HG03280 (cell line): ENCODE results near the gene CDH13.

ENCODE experiments used
- ATAC-seq: cut with Tn5 transposase; IDR thresholded peaks from one replicate; pipeline ENCODE4 v1.9.1; 2021; ENCODE audit warnings: mild to moderate bottlenecking, moderate library complexity; ENCODE audit not compliant: unreplicated experiment

Gene CDH13

DNA sequence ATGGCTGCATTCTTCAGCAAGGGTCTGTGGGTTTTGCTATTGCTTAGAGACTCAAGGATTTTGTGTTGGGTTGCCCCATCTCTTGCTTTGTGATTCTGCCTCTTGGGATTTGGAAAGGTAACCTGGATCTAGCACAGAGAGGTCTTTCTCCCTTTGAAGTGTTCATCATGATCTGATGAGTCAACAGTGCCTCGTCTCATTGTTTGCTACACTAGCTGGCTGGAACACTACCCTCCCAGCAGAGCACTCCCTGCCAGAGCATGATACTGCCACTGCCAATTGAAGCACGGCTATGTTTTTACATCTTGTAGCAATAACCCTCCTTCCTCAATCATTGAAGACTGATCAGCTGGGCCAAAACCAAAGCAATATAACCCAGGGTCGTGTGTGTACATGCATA lies 361.0 kb downstream of the CDH13 start:
- no peak for ATAC-seq

DNA sequence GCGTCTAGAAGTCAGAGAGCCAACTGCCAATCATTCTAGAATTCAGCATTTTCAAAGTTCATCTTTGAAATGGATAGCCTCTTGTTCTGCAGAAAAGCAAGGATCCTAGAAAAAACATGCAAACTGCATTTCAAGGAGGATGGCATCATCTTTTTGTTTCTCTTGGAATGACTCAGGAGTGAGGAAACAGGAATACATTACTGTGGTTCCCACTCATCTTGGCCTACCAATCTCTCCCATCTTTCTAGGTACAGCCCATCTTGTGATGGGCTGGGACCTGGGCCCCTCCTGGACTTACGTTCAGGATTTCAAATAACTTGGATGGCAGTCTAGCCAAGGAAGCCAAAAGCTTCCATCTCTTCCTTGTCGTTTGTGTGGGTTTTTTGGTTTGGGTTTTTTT lies 363.4 kb downstream of the CDH13 start:
- ATAC-seq, result no peak

DNA sequence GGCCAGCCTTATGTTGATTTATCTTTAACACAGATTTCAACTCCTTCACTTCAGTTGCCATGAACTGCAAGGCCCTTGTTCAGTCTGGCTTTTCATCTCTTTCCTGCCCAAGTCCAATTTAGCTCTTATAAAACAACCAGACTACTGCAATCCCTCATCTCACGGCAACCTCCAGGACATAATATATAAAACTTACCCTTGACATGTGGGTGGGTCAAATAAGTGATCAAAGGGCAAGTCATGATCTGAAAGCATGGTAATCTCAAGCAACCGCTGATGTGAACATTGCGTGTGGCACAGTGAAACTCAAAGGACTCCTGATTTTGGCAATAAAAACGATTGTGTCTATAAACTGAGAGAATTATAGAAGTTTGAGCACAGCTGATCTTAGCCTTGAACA lies 364.6 kb downstream of the CDH13 start:
- ATAC-seq, result no peak

DNA sequence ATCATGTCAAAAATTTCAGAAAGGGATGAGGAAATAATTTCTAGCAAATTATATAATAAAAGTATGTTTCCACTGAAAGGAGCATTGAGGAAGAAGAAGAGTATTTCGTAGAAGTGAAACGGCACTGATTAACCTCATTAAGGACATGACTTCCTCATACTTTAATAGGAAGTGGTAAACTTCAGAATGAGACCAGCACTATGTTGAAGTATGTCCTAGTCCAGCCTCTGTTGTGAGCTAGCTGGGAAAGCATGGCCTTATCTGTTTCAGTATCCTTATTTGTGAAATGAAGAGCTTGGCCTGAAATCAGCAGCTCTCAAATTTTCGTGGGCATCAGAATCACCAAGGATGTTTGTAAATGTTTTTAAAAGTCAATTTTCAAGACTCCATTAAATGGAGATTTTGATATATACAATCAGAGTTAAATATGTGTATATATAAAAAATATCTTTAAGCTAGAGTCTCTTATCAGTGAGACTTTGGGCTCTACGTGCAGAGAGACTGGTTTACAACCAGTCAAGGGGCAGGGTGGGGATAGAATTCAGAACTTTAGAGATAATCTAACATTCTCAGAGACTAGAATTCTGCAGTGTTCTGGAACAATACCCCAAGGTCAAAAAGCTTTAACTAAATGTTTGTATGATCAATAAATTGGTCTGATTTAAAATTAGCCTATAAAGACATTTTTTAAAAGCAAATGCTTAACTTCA lies 365.4 kb downstream of the CDH13 start:
- ATAC-seq, result no peak

DNA sequence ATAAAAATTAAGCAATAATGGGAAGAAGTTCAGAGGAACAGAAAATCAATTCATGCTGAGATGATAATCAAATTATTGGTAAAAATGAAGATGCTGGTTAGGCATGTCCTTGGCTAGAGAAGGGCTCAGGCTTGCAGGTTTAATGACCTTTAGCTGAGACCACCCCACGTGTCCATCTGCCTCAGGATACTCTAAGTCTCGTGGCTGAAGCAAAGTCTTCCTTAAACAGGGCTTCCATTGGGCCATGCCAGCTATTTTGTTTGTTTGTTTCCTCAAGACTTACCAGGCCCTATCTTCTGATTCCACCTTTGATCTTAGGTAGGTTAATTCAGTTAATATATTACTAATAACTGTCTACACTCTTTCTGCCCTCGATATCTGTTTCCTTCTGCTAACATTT lies 366.0 kb downstream of the CDH13 start:
- no peak for ATAC-seq

DNA sequence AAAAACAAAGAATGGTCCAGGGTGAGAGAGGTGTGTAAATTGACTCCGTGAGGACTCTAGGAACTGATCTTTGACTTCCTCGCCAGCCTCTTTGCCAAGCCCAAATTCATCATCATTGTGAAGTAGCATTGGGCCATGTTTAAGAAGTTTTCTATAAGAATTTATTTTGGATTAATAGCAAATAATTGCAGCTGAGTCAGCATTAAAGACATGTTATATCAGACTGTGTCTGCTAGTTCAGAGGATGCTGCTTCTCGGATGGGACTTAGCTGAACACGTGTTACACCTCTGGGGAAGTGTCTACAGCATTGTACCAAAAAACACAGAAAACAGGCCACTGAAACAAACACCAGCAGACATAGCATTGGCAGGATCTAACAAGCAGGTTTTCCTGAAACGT lies 366.6 kb downstream of the CDH13 start:
- ATAC-seq, result no peak

DNA sequence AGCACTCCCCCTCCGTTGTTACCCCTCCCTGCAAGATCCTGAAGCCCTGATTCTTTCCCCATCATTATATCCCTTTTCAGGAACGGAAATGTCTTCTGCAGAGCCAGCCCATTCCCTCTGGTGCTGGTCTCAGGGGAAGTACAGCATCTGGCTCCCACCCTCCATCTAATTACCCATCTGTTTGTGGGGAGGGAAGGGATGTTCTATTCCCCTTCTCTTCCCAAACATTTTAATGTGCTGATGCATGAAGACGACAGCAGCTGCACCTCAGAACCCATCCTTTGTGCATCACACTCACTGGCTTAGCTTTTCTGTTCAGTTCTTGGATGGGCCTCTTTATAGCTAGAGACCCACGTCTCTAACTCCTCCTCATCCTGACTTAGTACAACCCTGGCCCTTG lies 367.2 kb downstream of the CDH13 start:
- ATAC-seq, result no peak

DNA sequence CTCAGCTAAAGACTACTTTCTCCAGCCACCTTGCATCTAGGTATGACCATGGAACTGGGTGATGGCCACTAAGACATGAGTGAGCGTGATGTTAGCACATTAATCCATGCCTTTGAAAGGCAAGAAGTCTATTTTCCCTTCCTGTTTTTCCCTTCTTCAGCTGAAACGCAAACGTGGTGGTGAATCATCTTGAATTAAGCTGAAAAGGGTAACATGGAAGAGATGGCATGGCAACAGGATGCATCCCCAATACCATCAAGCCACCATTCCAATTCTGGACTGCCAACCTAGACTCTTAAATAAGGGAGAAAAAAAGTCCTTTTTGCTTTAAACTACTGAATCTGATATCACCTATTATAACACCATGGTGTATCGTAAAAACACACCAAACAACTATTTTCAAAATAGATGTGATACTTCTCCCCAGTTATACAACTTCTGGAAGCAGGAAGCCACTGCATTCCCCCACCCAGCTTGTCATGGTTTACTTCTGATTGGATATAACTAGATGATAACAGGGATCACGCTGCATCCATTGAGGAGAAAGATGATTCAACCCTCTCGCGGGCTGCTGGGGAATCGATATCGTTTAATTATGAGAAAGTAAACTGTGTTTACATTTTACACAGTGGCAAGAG lies 368.6 kb downstream of the CDH13 start:
- no peak for ATAC-seq

DNA sequence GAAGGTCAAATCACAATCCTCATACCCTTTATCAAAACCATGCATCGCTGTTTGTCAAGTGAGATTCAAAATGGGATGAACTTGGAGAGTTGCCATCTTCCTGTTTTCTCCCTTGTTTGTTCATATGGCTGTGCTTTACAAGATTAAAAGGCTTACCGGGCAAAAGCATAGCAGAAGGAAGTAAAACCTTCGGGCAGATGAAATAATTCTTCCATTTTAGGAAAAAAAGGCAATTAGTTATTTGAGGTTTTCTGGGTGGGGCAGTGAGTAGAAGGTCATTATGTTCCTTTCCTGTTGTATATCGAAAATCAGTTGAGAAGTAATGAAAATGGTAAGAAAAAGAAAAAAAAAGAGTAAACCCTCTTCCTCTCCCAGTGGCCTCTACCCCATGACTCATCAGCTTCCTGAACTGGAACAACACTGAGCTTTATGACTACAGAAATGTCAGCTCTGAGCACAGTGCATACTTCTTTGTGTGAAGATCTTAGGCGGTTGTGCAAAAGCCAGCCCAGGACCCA lies 369.2 kb downstream of the CDH13 start:
- ATAC-seq, result no peak

DNA sequence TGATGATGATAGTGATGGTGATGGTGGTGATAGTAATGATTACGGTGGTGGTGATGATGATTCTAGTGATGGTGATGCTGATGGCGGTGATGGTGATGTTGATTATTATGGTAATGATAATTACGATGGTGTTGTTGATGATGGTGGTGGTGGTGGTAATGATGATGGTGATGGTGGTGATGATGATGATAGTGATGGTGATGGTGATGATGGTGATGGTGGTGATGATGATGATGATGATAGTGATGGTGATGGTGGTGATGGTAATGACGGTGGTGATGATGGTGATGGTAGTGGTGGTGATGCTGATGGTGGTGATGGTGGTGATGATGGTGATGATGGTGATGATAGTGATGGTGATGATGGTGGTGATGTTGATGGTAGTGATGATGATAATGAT lies 370.0 kb downstream of the CDH13 start:
- ATAC-seq, result no peak

DNA sequence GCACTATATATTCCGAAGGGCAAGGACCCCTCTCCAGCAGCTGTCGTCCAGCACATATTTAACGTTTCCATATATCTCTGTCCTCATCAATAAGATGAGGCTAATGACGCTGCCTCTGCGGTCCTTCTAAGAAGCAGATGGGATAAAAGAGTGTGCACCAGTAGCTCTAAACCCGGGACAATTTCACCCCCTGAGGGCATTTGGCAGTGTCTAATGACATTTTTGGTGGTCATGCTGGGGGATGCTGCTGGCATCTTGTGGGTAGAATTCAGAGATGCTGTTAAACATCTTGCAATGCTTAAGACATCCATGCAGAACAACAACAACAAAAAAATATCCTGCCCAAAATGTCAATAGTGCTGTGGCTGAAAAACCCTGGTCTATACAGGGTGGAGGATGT lies 372.9 kb downstream of the CDH13 start:
- no peak for ATAC-seq

DNA sequence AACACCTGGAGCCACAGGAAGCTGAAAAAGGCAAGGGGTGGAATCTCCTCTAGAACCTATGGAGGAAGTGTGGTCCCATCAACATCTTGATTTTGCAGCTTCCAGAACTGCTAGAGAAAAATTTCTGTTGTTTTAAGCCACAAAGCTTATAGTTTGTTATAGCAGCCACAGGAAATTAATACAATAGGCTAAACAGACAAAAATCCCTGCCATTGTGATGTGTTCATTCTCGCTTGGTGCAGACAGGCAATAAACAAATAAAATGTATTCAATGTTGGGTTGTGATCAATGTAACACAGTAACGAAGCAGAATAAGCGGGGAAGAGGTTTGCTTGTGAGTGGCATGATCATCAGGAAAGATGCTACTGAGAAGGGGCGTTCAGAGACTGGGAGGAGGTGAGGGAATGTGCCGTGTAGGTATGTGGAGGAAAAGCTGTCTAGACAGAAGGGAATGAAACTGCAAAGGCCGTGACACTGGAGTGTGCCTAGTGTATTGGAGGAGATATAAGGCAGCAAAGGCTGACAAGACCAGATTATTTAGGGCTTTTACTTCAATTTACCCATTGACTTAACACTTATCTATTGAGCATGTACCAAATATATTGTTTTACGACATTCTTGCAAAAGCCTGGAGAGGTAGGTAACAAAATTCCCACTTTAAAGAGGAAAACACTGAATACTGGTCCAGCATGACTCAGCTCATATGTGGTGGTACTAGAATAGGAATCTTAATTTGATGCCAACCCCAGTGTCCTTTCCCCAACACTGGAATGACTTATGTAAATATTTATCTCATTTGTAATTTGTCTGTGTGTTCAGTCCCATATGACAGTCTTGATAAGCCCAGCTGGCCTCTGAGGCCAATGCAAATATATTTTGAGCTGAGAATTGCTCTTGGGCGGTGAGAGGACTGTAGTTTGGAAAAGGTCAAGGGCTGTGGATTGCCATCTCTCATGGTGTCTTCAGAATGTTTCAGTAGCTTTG lies 375.9 kb downstream of the CDH13 start:
- ATAC-seq, result no peak

DNA sequence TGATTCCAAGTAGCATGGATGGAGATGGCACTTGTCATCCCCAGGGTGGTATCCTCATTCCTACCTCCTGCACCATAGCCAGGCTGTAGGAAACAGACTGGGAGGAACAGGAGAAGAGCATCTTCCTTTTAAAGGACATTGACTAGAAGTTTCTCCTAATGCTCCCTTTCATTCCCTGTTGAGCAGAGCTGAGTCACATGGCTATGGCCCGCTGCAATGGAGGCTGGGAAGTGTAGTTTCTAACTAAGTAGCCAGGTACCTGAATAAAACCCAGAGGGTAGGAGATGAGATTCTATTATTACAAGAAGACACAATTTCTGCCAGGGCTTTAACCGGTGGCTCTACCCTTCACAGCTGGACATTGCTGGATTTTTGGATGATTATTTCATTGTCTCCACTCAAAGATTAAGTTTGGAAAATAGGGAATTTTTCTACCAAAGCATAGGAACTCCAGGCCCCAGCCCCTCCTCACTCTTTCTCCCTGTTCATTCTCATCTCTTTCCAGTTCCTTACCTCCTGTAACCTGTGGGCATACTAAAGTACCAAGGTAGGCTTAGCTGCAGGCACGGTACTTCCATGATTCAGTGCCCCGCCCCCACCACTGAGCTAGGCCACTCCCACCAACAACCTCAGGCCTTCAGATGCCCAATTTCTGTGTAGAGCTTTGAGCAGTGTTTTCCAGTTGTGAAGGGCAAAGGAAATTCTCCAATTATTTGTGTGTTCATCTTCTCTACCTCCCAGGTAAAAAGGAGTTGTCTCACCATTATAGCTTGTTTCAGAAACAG lies 378.3 kb downstream of the CDH13 start:
- ATAC-seq, result no peak

DNA sequence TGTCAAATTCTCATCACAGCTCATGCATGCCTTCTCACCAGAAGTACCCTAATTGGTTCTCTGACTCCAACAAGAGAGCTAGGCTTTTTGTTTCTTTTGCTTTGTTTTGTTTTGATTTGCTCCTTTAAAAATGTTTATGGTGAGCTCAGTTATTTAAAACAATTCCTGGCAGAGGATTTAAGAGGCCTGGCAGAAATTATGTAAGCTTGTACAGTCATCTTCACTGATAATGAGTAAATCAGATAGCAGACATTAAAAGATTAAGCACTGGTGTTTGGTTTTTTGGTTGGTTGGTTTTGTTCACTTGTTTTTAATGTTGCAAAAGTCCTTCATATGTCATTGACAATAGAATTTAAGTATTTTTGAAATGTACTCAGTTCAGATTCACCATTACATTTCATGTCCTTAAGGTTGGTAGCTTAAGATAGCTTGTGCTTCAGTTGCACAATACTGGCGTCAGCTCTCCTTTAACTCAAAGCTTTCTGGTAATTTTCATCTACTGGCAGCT lies 378.9 kb downstream of the CDH13 start:
- ATAC-seq, result no peak

DNA sequence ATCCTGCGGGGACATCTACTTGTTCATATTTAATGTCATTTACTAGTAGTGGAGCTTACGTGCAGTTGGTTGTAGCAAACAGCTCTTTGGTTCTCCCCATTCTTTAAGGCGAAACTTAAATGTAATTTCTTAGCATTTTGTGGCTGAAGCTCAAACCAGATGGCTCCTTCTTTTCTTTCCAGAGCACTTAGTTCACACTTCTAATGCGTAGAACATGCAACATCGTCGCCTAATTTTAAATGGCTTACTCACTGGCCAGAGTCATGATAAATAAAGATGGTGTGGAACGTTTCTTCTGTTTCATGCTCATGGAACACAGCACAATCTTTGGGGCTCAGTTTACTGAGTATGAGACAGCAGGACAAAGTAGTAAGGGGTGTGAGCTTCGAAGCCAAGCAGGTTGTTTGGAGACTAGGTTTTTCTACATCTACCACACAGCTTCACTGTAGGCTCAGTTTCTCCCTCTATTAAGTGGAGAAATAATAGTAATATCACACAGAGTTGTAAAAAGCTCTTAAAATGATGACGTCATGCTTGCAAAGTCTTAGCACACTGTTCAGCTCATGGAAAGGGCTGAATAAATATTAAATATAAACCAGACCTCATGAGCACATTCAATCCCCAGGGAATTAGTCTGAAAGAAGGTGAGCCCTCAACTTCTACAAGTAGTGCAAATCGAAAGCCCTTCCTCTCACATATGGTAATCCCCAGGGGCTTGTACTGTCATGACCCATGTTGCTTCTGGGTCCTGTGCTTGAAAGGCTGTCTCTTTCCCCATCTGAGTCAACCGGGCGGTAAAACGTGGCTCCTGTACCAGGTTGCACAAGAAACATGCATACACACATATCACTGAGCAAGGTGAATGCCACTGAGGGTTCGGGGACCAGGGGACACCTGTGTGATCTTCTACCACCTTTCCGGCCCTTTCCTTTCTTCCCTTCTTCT lies 384.3 kb downstream of the CDH13 start:
- no peak for ATAC-seq

DNA sequence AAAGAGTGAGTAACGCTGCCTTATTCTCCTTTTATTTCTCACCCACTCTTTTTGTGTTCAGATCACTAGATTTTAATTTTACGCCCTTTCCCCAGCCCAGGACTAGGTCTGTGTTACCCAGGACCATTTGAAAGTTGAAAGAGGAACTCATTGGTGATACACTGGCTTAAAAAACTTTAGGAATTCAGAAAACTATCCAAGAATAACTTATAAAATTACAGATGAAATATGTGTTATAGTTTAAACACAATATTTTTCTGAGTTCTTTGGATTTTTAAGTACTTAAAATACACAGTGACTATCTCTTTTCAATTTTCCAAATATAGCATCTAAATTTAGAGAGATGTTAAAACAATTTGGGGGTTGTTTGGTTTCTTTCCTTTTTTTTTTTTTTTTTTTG lies 385.2 kb downstream of the CDH13 start:
- ATAC-seq, result no peak

DNA sequence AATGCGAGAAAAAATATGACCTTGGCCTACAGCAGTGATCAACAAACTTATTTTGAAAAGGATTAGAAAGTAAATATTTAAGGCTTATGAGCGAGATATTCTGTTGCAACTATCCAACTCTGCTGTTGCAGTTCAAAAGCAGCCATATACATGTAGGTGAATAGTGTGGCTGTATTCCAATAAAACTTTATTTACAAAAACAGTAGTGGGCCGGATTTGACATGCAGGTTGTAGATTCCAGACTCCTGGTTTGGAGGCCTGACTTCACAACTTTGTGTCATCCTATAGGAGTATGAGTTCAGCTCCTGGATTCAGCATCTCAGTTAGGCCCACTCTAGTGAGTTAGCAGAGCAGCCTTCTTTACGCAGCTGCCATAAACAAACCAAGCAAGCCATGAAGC lies 386.3 kb downstream of the CDH13 start:
- ATAC-seq, result no peak

DNA sequence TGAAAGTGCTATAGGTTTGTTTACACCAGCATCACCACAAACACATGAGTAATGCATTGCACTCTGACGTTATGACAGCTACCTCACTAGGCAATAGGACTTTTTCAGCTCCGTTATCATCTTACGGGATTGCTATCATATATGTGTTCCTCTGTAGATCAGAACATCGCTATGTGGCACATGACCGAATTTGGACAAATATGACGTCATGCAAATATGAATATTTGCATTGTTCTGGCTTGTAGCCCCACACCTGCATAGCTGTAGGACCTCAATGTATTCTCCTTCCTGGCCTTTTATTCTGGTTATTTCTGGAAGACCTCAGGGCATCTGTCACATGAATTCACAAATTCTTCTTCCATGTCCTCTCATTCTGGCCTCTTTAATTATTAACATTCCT lies 393.2 kb downstream of the CDH13 start:
- ATAC-seq, result no peak

DNA sequence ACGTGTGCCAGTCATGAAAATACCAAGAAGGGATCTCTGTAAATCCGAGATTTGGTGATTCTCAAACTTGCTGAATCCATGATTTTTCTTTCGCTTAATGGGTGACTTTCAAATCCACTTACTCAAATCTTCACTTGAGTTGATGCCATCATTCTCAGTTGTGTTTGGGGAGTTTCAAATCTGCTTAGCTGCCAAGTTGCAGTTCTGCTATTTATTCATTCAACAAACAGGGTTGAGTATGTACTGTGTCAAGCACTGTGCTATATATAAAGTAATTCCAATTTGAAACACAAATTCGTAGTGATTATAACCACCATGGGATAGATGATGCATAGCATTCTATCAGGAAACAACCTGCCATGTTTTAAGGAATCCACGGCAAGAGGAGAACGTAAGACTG lies 394.3 kb downstream of the CDH13 start:
- ATAC-seq, result no peak
